ENCODE data around the gene ADGRG4.

DNA sequence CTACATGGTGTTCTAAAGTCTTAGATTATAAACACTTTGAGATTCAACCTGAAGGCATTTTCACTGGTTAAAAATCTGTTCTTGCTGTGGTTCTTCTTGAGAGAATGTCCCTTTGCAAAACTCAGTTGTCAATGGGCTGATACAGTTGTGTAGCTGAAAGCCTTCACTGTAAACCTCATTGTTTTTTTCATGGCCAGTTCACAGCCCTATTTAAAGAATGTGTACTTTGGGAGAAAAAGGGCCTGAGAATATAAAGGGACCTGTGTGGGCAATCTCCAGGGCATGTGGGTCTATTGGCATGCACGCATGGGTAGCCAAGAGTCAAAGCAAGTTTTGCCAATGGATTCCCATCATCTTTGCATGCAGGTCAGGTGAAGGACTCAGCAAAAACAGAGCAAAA, 41.8 kb upstream of the ADGRG4 start:
- no peak for TF ChIP-seq POLR2A (IDR thresholded peaks at IDR 0.05)
- TF ChIP-seq, protein P1, sequence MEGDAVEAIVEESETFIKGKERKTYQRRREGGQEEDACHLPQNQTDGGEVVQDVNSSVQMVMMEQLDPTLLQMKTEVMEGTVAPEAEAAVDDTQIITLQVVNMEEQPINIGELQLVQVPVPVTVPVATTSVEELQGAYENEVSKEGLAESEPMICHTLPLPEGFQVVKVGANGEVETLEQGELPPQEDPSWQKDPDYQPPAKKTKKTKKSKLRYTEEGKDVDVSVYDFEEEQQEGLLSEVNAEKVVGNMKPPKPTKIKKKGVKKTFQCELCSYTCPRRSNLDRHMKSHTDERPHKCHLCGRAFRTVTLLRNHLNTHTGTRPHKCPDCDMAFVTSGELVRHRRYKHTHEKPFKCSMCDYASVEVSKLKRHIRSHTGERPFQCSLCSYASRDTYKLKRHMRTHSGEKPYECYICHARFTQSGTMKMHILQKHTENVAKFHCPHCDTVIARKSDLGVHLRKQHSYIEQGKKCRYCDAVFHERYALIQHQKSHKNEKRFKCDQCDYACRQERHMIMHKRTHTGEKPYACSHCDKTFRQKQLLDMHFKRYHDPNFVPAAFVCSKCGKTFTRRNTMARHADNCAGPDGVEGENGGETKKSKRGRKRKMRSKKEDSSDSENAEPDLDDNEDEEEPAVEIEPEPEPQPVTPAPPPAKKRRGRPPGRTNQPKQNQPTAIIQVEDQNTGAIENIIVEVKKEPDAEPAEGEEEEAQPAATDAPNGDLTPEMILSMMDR (IDR thresholded peaks at IDR 0.05) = no peak
